Measurements from ENCODE around the gene UFC1.
A peak's percentile ranks its signal among the peaks of the same experiment; 100 is the strongest.

Gene UFC1

DNA sequence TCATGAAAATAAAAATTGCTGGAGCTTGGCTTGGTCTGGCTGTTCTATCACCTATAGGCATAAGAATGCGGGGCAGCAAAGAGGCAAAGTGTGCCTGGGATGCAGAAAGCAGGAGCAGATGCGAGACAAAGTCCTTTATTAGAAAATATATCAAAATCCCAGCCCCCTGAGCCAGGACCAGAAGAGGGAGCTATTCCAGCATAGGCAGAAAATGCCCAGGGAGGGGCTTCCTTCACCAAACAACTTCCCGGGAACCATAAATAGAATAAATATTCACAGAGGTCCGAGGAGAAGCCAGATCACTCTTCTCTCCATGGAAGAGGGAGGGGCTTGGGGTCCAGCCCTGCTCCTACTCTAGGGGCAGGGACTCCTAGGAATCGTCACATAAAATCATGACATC, 17.4 kb downstream of the UFC1 start:
- DNase-seq (ENCODE audit: low spot score): no peak

DNA sequence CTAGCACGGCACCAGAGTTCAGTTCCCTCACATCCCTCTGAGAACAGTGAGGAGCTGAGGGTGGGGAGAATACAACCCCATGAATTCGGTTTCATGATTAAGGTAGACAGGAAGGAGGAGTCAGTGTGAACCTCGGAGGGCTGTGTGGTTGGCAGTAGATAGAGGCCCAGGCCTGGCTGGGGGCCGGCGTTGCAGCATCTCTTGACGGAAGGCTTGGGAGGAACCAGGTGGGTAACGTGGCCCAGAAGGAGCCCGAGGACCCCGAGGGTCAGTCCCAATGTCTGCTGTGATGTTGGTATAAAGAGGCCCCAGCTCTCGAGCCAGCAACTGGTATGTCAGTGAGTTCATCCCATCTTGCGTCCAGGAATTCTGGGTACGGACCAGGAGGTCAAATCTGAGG, 17.9 kb downstream of the UFC1 start:
- DNase-seq (ENCODE audit: low spot score): no peak

DNA sequence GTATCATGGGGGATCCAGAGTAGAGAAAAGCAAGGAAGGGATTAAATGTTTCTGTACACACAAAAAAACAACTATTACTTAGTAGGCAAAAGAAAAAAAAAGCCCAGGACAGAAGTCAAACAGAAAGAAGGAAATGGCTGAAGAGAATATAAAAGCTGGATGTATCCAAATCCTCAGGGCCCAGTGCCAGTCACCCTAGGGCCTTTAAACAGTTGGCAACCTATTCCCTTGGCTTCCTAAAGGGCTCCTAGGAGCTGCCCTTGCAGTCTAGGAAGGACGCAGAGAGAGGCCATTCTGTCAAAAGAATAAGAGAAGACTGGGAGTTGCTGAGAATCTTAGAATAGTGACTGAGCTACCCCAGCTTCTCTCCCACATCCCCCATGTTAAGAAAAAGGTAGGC, 18.6 kb downstream of the UFC1 start:
- no peak for DNase-seq (ENCODE audit: low spot score)

DNA sequence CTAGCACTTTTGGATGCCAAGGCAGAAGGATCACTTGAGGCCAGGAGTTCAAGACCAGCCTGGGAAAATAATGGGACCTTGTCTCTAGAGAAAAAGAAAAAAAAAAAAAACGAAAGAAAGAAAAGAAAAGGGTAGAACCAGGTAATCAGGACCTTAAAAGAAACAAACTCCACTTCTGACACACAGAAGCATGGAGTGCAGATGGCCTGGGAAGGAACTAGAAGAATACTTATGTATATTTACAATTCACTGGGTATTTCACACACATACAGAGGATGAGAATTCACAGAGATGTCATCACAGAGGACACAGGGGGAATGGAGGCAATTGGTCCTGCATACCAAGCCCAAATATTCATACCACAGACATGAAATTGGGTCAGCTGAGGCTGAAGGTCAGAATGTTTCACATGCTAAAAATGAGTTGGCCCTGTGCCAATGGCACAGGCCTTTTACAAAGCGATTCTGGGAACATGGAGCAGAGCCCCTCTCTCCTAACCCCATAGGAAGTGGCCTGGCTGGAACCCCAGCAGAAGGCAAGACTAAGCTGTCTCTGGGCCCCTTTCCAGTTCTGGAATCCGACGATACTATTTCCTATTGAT, 19.1 kb downstream of the UFC1 start:
- no peak for DNase-seq (ENCODE audit: low spot score)

DNA sequence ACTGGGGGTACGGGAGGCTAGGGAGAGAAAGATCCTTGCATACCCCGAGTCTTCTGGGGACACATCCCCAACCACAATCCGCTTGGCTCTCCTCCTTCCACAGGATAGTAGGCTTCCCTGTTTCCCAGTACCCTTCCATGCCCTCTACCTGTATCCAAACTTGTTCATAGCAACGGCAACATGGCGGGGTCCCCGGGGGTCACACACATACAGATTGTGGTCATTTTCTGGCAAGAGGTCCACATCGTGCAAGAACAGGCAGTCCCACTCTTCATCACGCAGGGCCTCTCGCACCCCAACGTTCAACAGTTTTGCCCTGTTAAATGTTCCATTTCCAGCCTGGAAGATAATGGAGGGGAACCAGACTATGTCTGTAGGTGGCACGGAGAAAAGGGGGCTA, 19.9 kb downstream of the UFC1 start:
- no peak for DNase-seq (ENCODE audit: low spot score)

DNA sequence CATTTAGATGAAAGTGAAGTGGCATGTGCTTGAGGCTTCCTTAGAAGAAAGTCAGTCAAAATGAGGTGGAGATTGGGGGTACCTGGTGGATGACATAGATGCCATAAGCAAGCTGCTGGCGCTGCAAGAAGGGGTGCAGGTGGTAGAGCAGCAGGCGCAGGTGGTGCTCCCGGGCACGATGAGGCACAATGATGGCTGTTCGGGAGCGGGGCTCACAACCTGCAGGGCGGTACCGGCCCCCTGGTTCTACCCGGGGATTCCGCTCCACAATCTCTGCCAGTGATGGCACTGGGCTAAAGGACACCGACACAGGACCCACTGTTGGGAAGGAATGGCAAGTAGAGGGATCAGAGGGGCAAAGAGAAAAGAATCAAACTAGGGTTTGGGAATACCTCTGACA, 21.1 kb downstream of the UFC1 start:
- no peak for DNase-seq (ENCODE audit: low spot score)

DNA sequence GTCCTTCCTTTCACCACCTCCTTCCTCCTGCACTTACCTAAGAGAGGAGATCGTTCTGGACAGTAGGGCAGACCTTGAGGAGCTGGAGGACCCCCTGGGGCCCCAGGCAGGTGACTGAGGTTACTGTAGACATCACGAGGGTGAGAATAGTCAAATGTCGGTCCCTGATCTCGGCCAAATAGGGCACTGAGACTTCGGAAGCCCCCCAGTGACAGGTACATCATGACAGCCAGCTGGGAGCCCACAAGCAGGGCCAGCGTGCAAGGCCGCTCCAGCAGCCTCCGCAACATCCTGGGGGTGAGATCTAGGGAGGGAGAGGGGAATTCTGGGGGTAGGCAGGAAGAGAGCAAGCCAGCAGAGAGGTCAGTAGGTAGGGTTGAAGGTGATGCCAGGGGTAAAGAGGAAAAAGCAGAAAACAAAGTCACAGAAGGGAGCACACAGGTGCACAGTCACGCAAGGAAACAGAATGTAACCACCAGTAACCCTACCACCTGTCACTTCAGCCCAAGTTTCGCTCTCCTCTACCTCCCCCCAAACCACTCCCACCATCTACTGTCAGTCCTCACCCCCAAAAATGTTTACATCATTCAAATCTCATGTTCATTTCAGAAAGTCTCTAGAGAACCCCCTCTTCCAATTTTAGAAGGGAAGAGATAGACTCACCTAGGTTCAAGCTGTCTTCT, 22.1 kb downstream of the UFC1 start:
- DNase-seq (ENCODE audit: low spot score): no peak

DNA sequence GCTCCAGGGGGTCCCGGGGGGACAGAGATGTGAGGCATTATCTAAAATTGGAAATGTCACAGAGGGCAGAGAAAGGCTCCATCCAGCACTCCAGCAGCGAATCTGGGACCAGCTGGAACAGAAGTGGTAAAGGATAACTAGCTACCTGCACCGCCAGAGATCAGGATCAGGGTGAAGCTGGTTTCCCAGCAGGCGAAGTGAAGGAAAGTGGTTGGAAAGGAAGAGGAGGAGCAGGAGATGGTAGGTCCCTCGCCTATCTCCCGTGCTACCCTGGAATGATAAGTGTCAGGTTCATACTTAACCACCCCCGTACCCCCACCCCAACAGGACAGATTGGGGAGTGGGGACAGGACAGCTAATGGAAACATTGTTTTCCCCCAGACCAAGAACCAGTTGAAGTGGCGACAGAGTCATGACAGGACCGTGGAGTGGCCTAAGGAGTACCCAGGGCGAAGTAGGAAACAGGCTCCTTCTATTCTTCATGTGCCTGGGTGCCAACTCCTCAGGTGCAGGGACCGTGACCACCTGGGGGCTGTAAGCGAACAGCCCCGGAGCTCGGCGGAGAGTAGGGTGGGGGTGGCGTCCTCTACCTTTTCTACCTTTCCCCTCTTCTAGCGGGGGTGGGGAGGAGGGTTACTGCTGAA, 22.8 kb downstream of the UFC1 start:
- no peak for DNase-seq (ENCODE audit: low spot score)

DNA sequence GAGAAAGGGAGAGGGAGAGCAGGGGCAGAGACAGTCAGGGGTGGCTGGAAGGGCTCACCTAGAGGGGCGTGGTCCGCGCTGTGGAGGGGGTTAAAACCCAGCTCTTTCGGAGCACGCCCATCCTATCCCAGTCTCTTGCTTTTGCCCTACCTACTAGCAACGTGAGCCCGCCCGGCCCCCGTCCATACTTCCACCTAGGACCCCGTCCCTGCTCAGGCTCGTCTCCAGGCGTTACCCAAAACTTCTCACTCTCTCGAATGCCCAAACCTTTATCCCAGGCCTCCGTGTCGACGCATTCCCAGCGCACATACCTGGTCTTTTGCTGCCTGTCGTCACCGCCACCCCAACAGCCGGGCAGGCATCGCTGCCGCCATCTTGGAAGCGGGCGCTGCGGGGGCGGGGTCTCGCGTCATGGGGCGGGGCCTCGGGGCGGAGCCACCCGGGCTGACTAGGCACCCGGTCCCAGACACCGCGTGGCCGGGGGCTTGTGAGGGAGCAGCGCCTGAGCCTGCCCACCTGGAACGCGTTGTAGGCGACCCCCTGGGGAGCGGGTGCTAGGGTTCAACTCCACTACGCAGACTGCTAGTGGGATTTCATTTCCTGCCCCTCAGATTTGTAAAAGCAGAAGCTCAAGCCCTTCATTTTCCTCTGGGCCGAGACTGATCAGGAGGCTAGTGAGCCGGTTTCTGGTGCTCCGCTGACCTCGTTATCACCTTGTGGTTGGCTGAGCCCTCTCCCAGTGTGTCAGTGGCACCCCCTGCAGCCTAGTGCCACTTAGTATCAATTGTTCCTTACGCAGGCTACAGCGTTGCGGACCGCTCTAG, 23.5 kb downstream of the UFC1 start, which contains the start of gene B4GALT3:
TSS of gene B4GALT3 (minus strand) at position 396 of the 824 bp plus-strand sequence. CDS start 1,447 bp downstream, outside the sequence.
- DNase-seq (ENCODE audit: low spot score): peak; percentile 98

DNA sequence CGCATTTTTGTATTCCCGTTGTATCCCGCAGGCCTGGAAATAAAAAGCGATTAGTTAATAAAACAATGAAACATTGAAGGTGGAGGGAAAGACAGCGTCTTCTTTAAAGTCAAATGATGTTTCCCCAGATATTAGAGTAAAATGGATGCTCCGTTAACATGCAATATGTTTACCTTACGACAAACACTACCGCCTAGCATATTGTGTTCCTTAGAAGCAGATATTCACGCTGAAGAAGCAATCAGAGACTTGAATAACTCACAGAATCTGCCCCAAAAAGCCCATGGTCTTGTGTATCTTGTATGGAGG, 24.1 kb downstream of the UFC1 start:
- no peak for DNase-seq (ENCODE audit: low spot score)

DNA sequence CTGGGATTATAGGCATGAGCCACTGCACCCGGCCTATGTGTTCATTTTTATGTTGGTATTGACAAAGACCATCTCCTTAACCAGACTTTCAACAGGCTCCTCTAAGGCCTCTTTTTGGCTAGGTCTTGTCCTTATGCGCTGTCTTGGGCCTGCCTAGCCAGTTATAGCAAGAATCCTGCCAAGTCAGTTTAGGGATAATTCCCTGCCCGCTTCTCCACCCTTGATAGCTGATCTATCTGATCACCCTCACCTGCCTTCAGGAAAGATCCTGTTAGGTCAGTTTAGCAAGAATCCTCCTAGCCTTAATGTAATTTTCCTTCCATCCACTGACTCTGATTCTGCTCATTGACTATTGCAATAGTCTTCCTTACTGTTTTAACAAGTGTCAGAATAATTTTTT, 25.9 kb downstream of the UFC1 start:
- no peak for DNase-seq (ENCODE audit: low spot score)

DNA sequence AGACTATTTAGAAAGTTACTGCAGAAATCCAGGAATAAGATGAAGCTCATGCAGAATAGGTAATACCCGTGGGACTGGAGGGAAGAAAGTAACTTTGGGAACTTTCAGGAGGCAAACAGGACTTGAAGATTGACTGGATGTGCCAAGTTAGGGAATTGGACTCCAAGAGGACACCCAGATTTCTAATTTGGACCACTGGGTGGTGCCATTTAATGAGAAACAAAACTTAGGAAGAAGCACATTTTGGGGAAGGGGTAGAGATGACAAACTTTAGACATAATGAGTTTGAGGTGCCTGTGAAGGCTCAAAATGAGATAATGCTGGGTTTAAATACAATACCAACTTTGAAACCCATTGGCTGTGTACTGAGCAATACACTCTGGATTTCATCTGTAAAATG, 26.9 kb downstream of the UFC1 start:
- DNase-seq (ENCODE audit: low spot score): no peak

DNA sequence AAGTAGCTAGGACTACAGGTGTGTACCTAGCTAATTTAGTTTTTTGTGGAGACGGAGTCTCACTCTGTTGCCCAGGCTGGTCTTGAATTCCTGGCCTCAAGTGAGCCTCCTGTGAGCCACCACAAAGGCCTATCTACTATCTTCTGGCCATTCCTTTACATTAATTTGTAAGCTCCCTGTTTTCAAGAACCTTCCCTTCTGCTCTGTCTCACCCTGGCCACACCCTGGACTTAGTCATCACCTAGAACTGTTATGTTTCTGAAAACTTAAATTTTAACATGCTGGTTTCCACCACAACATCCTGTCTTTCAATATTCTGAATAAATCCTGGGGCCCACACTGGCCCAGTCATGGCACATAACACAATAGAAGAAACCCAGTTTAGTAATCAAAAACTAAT, 28.4 kb downstream of the UFC1 start:
- DNase-seq (ENCODE audit: low spot score): no peak

DNA sequence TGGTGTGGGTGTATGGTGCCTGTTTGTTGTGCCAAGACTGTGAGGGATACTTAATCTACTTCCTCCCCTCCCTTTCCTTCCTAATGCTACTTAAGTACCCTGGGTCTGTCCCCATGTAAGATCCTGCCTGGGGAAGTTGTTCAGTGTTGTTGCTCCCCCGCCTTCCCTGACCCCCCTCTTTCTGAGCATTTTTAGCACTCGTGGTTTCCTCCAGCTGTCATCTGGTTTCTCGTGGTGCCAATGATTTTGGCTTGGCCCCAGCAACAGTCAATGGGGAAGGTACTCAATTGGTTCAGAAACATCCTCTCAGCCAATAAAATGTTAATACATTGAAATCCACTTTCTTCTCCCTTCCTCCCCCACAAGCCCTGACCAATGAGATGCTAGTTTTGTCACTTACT, 31.5 kb downstream of the UFC1 start:
- peak; percentile 50 for DNase-seq (ENCODE audit: low spot score)

DNA sequence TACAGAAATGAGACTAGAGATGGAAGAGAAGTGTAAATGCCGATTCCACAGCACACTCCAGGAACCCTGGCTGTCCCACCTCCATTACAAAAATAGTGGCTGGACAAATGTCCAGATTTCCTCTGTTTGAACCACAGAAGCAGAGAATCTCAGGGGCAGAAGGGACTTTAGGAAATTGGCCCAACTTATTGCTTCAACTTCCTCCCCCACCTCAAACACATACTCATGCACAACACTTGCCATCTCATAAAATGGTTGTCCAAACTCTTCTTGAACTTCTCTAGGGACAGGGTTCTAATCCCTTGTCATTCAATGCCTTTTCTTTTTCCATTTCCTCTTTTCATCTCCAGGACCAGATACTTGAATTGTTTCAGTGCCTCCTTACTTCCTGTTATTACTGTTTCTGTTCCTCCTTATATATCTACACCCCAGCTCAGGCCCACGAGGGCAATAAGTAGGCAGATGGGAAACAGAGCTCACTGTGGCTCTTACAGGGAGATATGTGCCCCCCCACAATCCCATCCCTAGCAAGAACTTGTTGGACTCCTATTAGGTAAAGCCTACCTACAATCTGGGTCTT, 32.0 kb downstream of the UFC1 start:
- no peak for DNase-seq (ENCODE audit: low spot score)

DNA sequence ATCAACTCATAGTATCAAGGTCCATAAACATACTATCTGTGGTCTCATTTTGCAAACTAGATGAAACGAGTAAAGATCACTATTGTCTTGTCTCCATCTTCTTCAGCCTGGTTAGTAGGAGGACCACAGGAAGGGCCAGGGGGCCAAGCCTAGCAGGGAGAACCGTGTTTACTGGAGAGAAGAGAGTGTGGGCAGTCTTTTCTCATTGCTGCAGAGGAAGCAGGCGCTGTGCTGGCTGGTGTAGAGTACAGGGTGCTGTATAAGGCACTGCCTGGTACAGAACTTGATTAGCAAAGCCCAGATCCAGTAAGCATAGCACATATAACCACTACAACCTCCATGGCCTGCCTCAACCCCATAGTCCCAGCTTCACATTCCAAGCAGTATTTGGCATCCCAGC, 33.5 kb downstream of the UFC1 start:
- DNase-seq (ENCODE audit: low spot score): no peak

DNA sequence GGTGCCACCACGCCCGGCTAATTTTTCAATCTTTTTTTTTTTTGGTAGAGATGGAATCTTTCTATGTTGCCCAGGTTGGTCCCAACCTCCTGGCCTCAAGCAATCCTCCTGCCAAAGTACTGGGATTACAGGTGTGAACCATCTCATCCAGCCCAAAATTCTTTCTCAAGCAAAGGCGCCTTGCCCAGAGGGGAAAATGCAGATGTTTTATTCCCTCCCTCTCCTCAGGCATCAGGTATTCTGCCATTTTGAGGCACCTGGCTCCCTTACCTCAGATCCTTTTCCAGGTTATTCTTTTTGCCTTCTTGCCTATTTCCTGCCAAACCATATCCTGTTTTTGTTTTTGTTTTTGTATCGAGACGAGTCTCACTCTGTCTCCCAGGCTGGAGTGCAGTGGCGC, 34.6 kb downstream of the UFC1 start:
- DNase-seq (ENCODE audit: low spot score): no peak

DNA sequence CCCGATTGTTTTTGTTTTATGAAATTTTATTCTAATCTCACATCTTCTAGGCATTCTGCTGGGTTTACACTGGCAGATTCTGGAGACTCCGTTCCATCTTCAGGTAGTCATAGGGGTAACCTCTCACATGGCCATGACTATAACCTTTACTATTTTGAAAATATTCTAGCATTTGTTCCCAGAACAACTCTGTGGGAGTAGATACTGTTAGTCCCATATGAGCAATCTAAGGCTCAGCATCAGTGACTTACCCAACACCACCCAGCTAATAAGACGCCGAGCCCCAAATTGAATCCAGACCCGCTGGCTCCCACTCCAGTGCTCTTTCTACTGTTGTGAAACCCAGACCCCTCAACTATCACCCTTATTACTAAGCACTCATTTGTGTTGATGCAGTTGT, 35.3 kb downstream of the UFC1 start:
- DNase-seq (ENCODE audit: low spot score): no peak

DNA sequence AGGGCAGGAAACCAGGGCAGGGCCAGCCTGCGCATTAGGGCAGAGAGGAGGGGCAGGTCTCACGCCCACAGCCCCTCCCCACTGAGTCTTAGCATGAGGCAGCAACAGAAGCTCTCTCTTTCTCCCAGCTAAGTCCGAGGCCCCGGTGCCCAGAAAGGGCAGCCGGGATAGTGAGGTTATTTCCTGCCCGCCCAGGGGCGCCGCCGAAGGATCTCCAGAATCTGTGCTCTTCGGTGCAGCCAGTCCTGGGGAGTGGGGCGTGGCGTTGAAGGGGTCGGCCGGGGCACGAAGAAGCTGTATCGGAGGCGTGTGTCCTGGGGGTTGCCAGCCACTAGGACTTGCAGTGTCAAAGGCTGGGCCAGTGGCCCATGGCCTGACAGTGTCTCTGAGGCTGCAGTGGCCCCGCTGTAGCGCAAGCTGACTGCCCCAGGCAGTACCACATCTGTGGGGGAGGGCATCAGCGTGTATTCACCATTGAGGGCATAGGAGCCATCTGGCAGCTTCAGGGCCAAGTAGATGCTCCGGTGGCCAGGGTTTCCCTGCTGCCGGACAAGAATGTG, 37.3 kb downstream of the UFC1 start:
- DNase-seq (ENCODE audit: low spot score): no peak

DNA sequence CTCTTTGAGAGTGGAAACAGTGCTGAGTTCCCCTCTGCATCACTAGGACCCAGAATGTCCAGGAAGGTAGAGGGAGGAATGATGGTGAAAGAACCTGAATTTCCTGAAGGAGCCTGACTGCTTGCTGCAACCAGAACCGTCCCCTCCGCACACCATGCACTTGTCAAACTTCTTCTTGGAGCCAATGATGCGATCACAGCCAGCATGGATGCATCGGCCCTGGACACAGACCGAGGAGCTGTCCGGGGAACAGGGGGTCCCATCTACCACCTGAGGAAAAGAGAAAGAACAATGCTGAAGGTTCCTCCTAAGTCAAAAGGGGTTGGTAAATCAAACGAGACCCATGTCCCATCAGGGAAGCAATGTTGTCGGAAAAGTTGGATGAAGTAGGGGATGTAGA, 38.2 kb downstream of the UFC1 start:
- DNase-seq (ENCODE audit: low spot score): no peak

DNA sequence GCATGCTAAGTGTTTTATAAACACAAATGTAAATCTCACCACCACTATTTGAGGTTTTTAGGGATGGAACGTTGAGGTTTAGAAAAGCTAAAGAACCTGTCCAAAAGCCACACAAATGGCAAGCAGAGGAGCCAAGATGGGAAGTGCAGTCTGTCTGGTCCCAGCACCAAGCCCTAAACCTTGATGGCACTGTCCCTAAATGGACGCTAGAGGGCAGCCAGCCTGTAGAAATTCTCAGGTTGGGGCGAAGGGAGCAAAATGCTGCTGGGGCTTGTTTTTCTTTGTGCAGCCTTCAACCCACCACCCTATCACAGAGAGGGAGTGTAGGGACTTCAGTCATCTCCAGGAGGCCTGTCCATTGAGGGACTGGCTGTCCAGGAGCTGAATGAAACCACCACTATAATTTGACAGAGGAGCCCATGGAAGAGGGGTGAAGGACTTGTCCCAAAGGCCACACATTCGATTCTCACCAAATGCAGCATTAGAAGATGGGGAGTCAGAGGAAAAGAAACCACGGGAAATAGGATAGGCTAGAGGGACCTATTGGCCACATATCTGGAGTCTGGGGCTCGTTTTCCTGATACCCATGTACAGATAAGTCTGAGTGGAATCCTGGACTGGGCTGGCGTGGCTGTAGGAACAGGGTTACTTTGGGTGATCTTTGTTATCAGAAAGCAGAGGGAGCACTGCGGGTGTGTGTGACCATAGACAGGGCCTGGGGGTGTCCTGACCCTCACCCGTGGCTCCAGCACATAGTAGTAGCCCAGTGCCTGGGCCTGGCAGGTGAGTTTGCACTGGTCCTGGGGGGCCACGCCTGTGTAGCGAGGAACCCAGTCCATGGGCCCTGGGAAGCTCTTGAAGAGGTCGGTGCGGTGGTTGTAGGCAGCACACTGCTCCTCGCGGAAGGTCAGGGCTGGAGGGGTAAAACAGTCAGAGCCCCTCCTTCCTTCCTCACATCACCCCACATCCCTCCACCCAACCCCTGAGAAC, 39.0 kb downstream of the UFC1 start:
- peak; percentile 91 for DNase-seq (ENCODE audit: low spot score)
